HTR-8/SVneo (cell line): ENCODE results near the gene SLC37A3.
"Not testable (repeated sequence)": the region's sequence is repeated elsewhere in the genome, so short reads cannot be mapped to it uniquely, and the experiment has no call there.

Experiments
- DNase-seq: peaks from one replicate; pipeline ENCODE4 v3.0.0; 2011; ENCODE audit warnings: low spot score, mixed read lengths; ENCODE audit not compliant: insufficient read length
- FAIRE-seq: peaks from 2 replicates; lab custom pipeline; 2011; peaks lifted over from hg19 to GRCh38; lab: Jason Lieb, UNC

The SLC37A3 gene

GRCh38 chr7:140317597-140317996 is 80.7 kb downstream of the SLC37A3 start:
- DNase-seq (no peak), FAIRE-seq (no peak)

- FAIRE-seq (no peak), DNase-seq (peak; percentile 10)
These were observed 82.1 kb downstream of the SLC37A3 start for GRCh38 chr7:140316165-140316661.

GRCh38 chr7:140315498-140316164 is 82.7 kb downstream of the SLC37A3 start:
- FAIRE-seq: no peak
- no peak for DNase-seq

GRCh38 chr7:140314573-140315480 is 83.5 kb downstream of the SLC37A3 start:
- DNase-seq (no peak), FAIRE-seq (no peak)

GRCh38 chr7:140312141-140312846 is 86.0 kb downstream of the SLC37A3 start:
- DNase-seq (no peak), FAIRE-seq (no peak)

- not testable (repeated sequence) for FAIRE-seq, DNase-seq
These were observed 87.2 kb downstream of the SLC37A3 start for GRCh38 chr7:140311128-140311527.

GRCh38 chr7:140310337-140311002 is 87.9 kb downstream of the SLC37A3 start:
- no peak for DNase-seq
- FAIRE-seq: no peak

GRCh38 chr7:140308060-140308459 is 90.3 kb downstream of the SLC37A3 start:
- no peak for FAIRE-seq
- no peak for DNase-seq

GRCh38 chr7:140304191-140304799 is 94.0 kb downstream of the SLC37A3 start:
- DNase-seq (no peak), FAIRE-seq (no peak)

GRCh38 chr7:140300243-140301136 is 97.8 kb downstream of the SLC37A3 start:
- DNase-seq (no peak), FAIRE-seq (no peak)

- no peak for DNase-seq
- FAIRE-seq: no peak
These were observed 100.1 kb downstream of the SLC37A3 start for GRCh38 chr7:140298213-140298612.

GRCh38 chr7:140297192-140297591 is 101.1 kb downstream of the SLC37A3 start:
- FAIRE-seq (no peak), DNase-seq (no peak)

GRCh38 chr7:140295224-140295738 is 103.0 kb downstream of the SLC37A3 start:
- DNase-seq: no peak
- no peak for FAIRE-seq

- no peak for DNase-seq
- no peak for FAIRE-seq
These were observed 103.9 kb downstream of the SLC37A3 start for GRCh38 chr7:140294454-140294853.

GRCh38 chr7:140292438-140292837 is 105.9 kb downstream of the SLC37A3 start:
- no peak for FAIRE-seq
- no peak for DNase-seq

GRCh38 chr7:140289804-140290203 is 108.5 kb downstream of the SLC37A3 start:
- FAIRE-seq: no peak
- DNase-seq: no peak

GRCh38 chr7:140287988-140288387 is 110.3 kb downstream of the SLC37A3 start:
- DNase-seq: no peak
- FAIRE-seq: no peak

GRCh38 chr7:140285938-140286337 is 112.4 kb downstream of the SLC37A3 start:
- FAIRE-seq: no peak
- no peak for DNase-seq
